H1 (cell line): Measurements from ENCODE around the gene PREX1. TPM values are rescaled to one million over a fixed set of nuclear protein-coding genes. Genes with fewer than 3 reads are reported as not detected.

Experiments used
- CTCF ChIA-PET: fragments of 300-600 bp; sonication (Branson Sonifier 250); formaldehyde crosslinking; loops from one replicate; lab custom pipeline; 2021; ENCODE audit not compliant: partially characterized antibody; lab: Charles Lee
- POLR2A ChIA-PET: fragments of 300-600 bp; sonication (Branson Sonifier 250); formaldehyde crosslinking; loops from one replicate; lab custom pipeline; 2021; ENCODE audit warnings: inconsistent platforms; ENCODE audit not compliant: partially characterized antibody; lab: Charles Lee
- DNase-seq, 2 experiments: peaks; one replicate each; pipeline versions ENCODE4 v3.0.0 to v3.0.0-alpha.2; 2010 to 2022; ENCODE audit warnings: low spot score in 2 of 2, low read depth in 1 of 2, mixed read lengths in 1 of 2
- FAIRE-seq: peaks from 2 replicates; lab custom pipeline; 2011; peaks lifted over from hg19 to GRCh38; lab: Jason Lieb, UNC
- H2AFZ ChIP-seq: 2 replicates; pipeline ENCODE4 v1.8.1; 2012; ENCODE audit warnings: low read length, inconsistent platforms
- H2AK5ac ChIP-seq: 2 replicates; pipeline ENCODE4 v1.6.1; 2013; ENCODE audit warnings: low read depth, low read length
- H2BK120ac ChIP-seq: replicated peaks from 2 replicates; pipeline ENCODE3; 2013; ENCODE audit warnings: low read depth, low read length, inconsistent platforms
- H2BK12ac ChIP-seq: 2 replicates; pipeline ENCODE4 v1.6.1; 2013; ENCODE audit warnings: low read depth, low read length
- H2BK15ac ChIP-seq: 2 replicates; pipeline ENCODE4 v1.6.1; 2013; ENCODE audit warnings: low read length
- H2BK20ac ChIP-seq: 2 replicates; pipeline ENCODE4 v1.6.1; 2013; ENCODE audit warnings: low read length
- H2BK5ac ChIP-seq: 2 replicates; pipeline ENCODE4 v1.6.1; 2013; ENCODE audit warnings: low read depth, low read length
- H3K14ac ChIP-seq: 2 replicates; pipeline ENCODE4 v1.6.1; 2013; ENCODE audit warnings: inconsistent platforms; ENCODE audit not compliant: insufficient read length
- H3K18ac ChIP-seq: 2 replicates; pipeline ENCODE4 v1.6.1; 2013; ENCODE audit warnings: low read length; ENCODE audit errors: extremely low read depth
- H3K23ac ChIP-seq: 2 replicates; pipeline ENCODE4 v1.6.1; 2013; ENCODE audit warnings: inconsistent platforms; ENCODE audit not compliant: insufficient read length
- H3K23me2 ChIP-seq: 2 replicates; pipeline ENCODE4 v1.6.1; 2013; ENCODE audit warnings: low read depth, low read length
- H3K27ac ChIP-seq: 2 replicates; pipeline ENCODE4 v1.6.1; 2011; ENCODE audit warnings: low read depth, low read length, inconsistent platforms
- H3K27me3 ChIP-seq, 4 experiments: replicated peaks in 1 of 4; 1 replicate in 1 of 4; 2 replicates in 3 of 4; pipeline versions ENCODE4 v1.6.1 to v1.8.1; 2011 to 2013; ENCODE audit warnings: low read length in 3 of 4, mild to moderate bottlenecking in 3 of 4, inconsistent platforms in 2 of 4, mixed read lengths in 2 of 4, moderate library complexity in 1 of 4; ENCODE audit not compliant: control insufficient read depth in 3 of 4, insufficient read depth in 3 of 4; ENCODE audit errors: extremely low read depth in 1 of 4
- H3K36me3 ChIP-seq, 4 experiments: 2 replicates each; pipeline versions ENCODE4 v1.6.1 to v1.8.1; 2011 to 2013; ENCODE audit warnings: mild to moderate bottlenecking in 4 of 4, low read length in 3 of 4, moderate library complexity in 2 of 4, control low read depth in 1 of 4, inconsistent platforms in 1 of 4; ENCODE audit not compliant: insufficient read depth in 4 of 4, control insufficient read depth in 2 of 4
- H3K4ac ChIP-seq: replicated peaks from 2 replicates; pipeline ENCODE3; 2013; ENCODE audit warnings: low read length, low read depth, mixed read lengths, inconsistent platforms; ENCODE audit not compliant: insufficient read length
- H3K4me1 ChIP-seq, 4 experiments: replicated peaks in 1 of 4; 1 replicate in 1 of 4; 2 replicates in 3 of 4; pipeline versions ENCODE4 v1.6.1 to v1.8.1; 2011 to 2013; ENCODE audit warnings: low read length in 3 of 4, inconsistent platforms in 2 of 4, mixed read lengths in 1 of 4; ENCODE audit not compliant: insufficient read depth in 4 of 4, control insufficient read depth in 3 of 4
- H3K4me2 ChIP-seq, 2 experiments: 2 replicates each; pipeline versions ENCODE4 v1.6.1 to v1.8.1; 2011 to 2013; ENCODE audit warnings: low read depth in 2 of 2, low read length in 2 of 2, control low read depth in 1 of 2, inconsistent platforms in 1 of 2, mild to moderate bottlenecking in 1 of 2; ENCODE audit not compliant: insufficient read depth in 1 of 2
- H3K4me3 ChIP-seq, 4 experiments: fragments of 200-600, 300-600 bp in 1 of 4; sonication (generic), shearing (Covaris generic), sonication (Bioruptor Twin) in 1 of 4; 2 replicates each; pipeline versions ENCODE4 v1.5.1 to v1.8.1; 2011 to 2016; ENCODE audit warnings: low read length in 4 of 4, low read depth in 3 of 4, control low read depth in 2 of 4, inconsistent platforms in 2 of 4, mild to moderate bottlenecking in 2 of 4, mixed read lengths in 1 of 4, moderate library complexity in 1 of 4; ENCODE audit not compliant: insufficient read depth in 2 of 4; ENCODE audit errors: extremely low read depth in 1 of 4
- H3K56ac ChIP-seq: replicated peaks from 2 replicates; pipeline ENCODE3; 2013; ENCODE audit warnings: low read depth, mild to moderate bottlenecking, mixed read lengths, low read length, inconsistent platforms; ENCODE audit not compliant: insufficient read length
- H3K79me1 ChIP-seq: 2 replicates; pipeline ENCODE4 v1.6.1; 2013; ENCODE audit warnings: low read depth, low read length, control low read depth
- H3K79me2 ChIP-seq, 2 experiments: 2 replicates each; pipeline versions ENCODE4 v1.6.1 to v1.8.1; 2012 to 2013; ENCODE audit warnings: low read length in 2 of 2, mild to moderate bottlenecking in 2 of 2, inconsistent platforms in 1 of 2; ENCODE audit not compliant: insufficient read depth in 2 of 2, control insufficient read depth in 1 of 2
- H3K9ac ChIP-seq, 4 experiments: replicated peaks in 1 of 4; 1 replicate in 1 of 4; 2 replicates in 3 of 4; pipeline versions ENCODE4 v1.6.1 to v1.8.1; 2011 to 2013; ENCODE audit warnings: low read depth in 3 of 4, low read length in 3 of 4, control low read depth in 2 of 4, mild to moderate bottlenecking in 2 of 4, moderate library complexity in 2 of 4, inconsistent platforms in 1 of 4; ENCODE audit errors: extremely low read depth in 1 of 4
- H3K9me3 ChIP-seq, 2 experiments: 2 replicates each; pipeline versions ENCODE4 v1.6.1 to v1.8.1; 2012 to 2013; ENCODE audit warnings: mild to moderate bottlenecking in 2 of 2, moderate library complexity in 2 of 2, control low read depth in 1 of 2, inconsistent platforms in 1 of 2, low read depth in 1 of 2, low read length in 1 of 2, mixed read lengths in 1 of 2; ENCODE audit not compliant: insufficient read depth in 2 of 2
- H4K20me1 ChIP-seq, 2 experiments: replicated peaks in 1 of 2; 2 replicates each; pipeline versions ENCODE3 to v1.8.1; 2011 to 2013; ENCODE audit warnings: inconsistent platforms in 2 of 2, low read length in 2 of 2, mild to moderate bottlenecking in 1 of 2; ENCODE audit not compliant: insufficient read depth in 2 of 2, control insufficient read depth in 1 of 2
- H4K5ac ChIP-seq: 2 replicates; pipeline ENCODE4 v1.6.1; 2013; ENCODE audit warnings: low read length, low read depth, mixed read lengths, inconsistent platforms; ENCODE audit not compliant: insufficient read length
- H4K8ac ChIP-seq: 2 replicates; pipeline ENCODE4 v1.8.0; 2013; ENCODE audit warnings: mild to moderate bottlenecking, moderate library complexity, low read length, inconsistent platforms; ENCODE audit not compliant: insufficient read depth; ENCODE audit errors: extremely low read depth
- H4K91ac ChIP-seq: replicated peaks from 2 replicates; pipeline ENCODE3; 2013; ENCODE audit warnings: low read length, mixed read lengths, inconsistent platforms; ENCODE audit not compliant: insufficient read length
- BRCA1 ChIP-seq: IDR thresholded peaks from 2 replicates; pipeline ENCODE4 v1.6.1; 2012; ENCODE audit warnings: low read depth, low read length, improper control_type of control experiment
- CEBPB ChIP-seq: IDR thresholded peaks from 2 replicates; pipeline ENCODE4 v1.6.1; 2012; ENCODE audit warnings: low read depth, low read length
- EP300 ChIP-seq, 2 experiments: IDR thresholded peaks; 1 replicate in 1 of 2; 2 replicates in 1 of 2; pipeline ENCODE4 v1.6.1; 2011 to 2012; ENCODE audit warnings: low read depth in 2 of 2, low read length in 2 of 2, mild to moderate bottlenecking in 2 of 2, borderline replicate concordance in 1 of 2, inconsistent platforms in 1 of 2, moderate library complexity in 1 of 2
- HDAC2 ChIP-seq, 2 experiments: fragments of 300-600 bp in 1 of 2; sonication (generic) in 1 of 2; IDR thresholded peaks; 2 replicates each; pipeline ENCODE4 v1.6.1; 2011 to 2012; ENCODE audit warnings: low read depth in 2 of 2, low read length in 2 of 2, mild to moderate bottlenecking in 2 of 2, moderate library complexity in 2 of 2, borderline replicate concordance in 1 of 2, inconsistent platforms in 1 of 2
- POLR2A ChIP-seq, 2 experiments: IDR thresholded peaks; 1 replicate in 1 of 2; 2 replicates in 1 of 2; pipeline ENCODE4 v1.6.1; 2011; ENCODE audit warnings: low read depth in 2 of 2, low read length in 2 of 2, mild to moderate bottlenecking in 2 of 2; ENCODE audit errors: control extremely low read depth in 1 of 2
- POU5F1 ChIP-seq: IDR thresholded peaks from 2 replicates; pipeline ENCODE4 v1.6.1; 2011; ENCODE audit warnings: low read depth, mild to moderate bottlenecking, low read length, moderate library complexity
- RBBP5 ChIP-seq: IDR thresholded peaks from 2 replicates; pipeline ENCODE4 v1.7.1; 2012; ENCODE audit warnings: low read depth, mild to moderate bottlenecking, inconsistent platforms, low read length, moderate library complexity, borderline replicate concordance
- RNF2 ChIP-seq: fragments of 200-900, 300-1000 bp; sonication (generic); IDR thresholded peaks from 2 replicates; pipeline ENCODE4 v1.7.1; 2016; ENCODE audit warnings: borderline replicate concordance, low read depth, mild to moderate bottlenecking, antibody characterized with exemption, low read length; ENCODE audit not compliant: poor library complexity, severe bottlenecking; ENCODE audit errors: missing control alignments
- RXRA ChIP-seq: IDR thresholded peaks from 2 replicates; pipeline ENCODE4 v1.6.1; 2011; ENCODE audit warnings: low read depth, mild to moderate bottlenecking, low read length, moderate library complexity; ENCODE audit not compliant: insufficient read depth
- SIX5 ChIP-seq: IDR thresholded peaks from 2 replicates; pipeline ENCODE4 v1.6.1; 2011; ENCODE audit warnings: mild to moderate bottlenecking, low read depth, low read length
- SRF ChIP-seq: IDR thresholded peaks from 2 replicates; pipeline ENCODE4 v1.6.1; 2011; ENCODE audit warnings: mild to moderate bottlenecking, low read depth, low read length, moderate library complexity
- SUZ12 ChIP-seq: fragments of 200-600 bp; sonication (generic); IDR thresholded peaks from 2 replicates; pipeline ENCODE4 v1.6.1; 2012; ENCODE audit warnings: mild to moderate bottlenecking, inconsistent platforms, low read length, moderate library complexity, mixed read lengths
- ZNF274 ChIP-seq: IDR thresholded peaks from 2 replicates; pipeline ENCODE4 v1.7.0; 2012; ENCODE audit warnings: low read length, borderline replicate concordance; ENCODE audit errors: extremely low read depth
- WGBS, 2 experiments: shearing (Covaris generic) in 1 of 2; methylation state at CpG; one replicate each; pipeline versions ENCODE4 v1.1.6 to v1.1.7; 2013 to 2015; ENCODE audit warnings: low lambda C conversion rate in 2 of 2, mixed read lengths in 2 of 2, inconsistent platforms in 1 of 2, low coverage in 1 of 2, missing lambda C conversion rate in 1 of 2; ENCODE audit not compliant: insufficient replicate concordance in 2 of 2, insufficient coverage in 1 of 2, insufficient read length in 1 of 2; ENCODE audit errors: extremely low coverage in 1 of 2, missing lambda C conversion rate in 1 of 2; 5-methylcytosine and 5-hydroxymethylcytosine counted together
- polyA plus RNA-seq, 7 experiments: library from polyadenylated mRNA; depleted of rRNA in 3 of 7; stranded (reverse) in 5 of 7; unstranded in 2 of 7; fragments of >200 nt in 5 of 7; fragments of 200-250 nt in 2 of 7; gene quantifications; 1 replicate in 5 of 7; 2 replicates in 1 of 7; 4 replicates in 1 of 7; pipeline versions ENCODE4 v1.2.1 to v1.2.3, GENCODE V29; 2011 to 2013; ENCODE audit warnings: missing spikeins in 2 of 7, mixed read lengths in 2 of 7
- total RNA-seq: library from RNA; stranded (reverse); fragmentation: NEBNext Ultra II Directional; extraction: Animal tissue kit (Norgen Biotek cat#: 25700); gene quantifications from 2 replicates; pipeline ENCODE4 v1.2.1, GENCODE V29; 2021

Gene PREX1
- total and polyA plus RNA-seq, 2 of the 8 experiments (the other 6 are each of a cell fraction or from before 2014, with no cell fraction given) = 10.7 to 12.8 TPM

- Histone ChIP-seq H3K36me3 (peaks cover 0 to 3% (median 0%) of the 10 kb centered on the region in 4 experiments; a peak in 1 of 8 replicates), H3K23ac (no peak overlapping the region), H3K56ac (no peak overlapping the region), H2AK5ac (no peak overlapping the region), H3K4me2 (no peak overlapping the region), H4K91ac (no peak overlapping the region), H3K14ac (no peak overlapping the region), H3K79me1 (no peaks in the 10 kb centered on the region), H3K9ac (no peak overlapping the region), H3K27me3 (no peaks in the 10 kb centered on the region), H3K23me2 (no peaks in the 10 kb centered on the region), H2BK120ac (no peak overlapping the region), H4K5ac (no peak overlapping the region), H4K20me1 (no peaks in the 10 kb centered on the region), H3K4me3 (no peak overlapping the region), H3K4me1 (peaks cover 0 to 3% (median 0%) of the 10 kb centered on the region in 4 experiments; a peak in 1 of 7 replicates), H3K4ac (no peak overlapping the region), H2BK15ac (no peak overlapping the region), H3K79me2 (no peaks in the 10 kb centered on the region), H2AFZ (no peak overlapping the region), H3K27ac (no peak overlapping the region; the same call in 1 of the 2 replicates), H2BK20ac (no peak overlapping the region), H4K8ac (no peak overlapping the region), H2BK5ac (no peak overlapping the region), H3K9me3 (peaks cover 4 to 5% of the 10 kb centered on the region in 2 experiments; a peak in 3 of 4 replicates), H3K18ac (no peak overlapping the region), H2BK12ac (0 out of 2 replicates have a peak overlapping the region, but pooled peaks have one; percentile 0)
- FAIRE-seq = no peak
- CTCF ChIA-PET = no interaction called here
- POLR2A ChIA-PET = no interaction called here
- no peak for TF ChIP-seq BRCA1
- TF ChIP-seq RXRA = no peak
- no peak for TF ChIP-seq POLR2A (IDR thresholded peaks at IDR 0.05; ENCODE audit: control extremely low read depth in 1 of 2, low read depth in 2 of 2, low read length in 2 of 2)
- no peak for TF ChIP-seq RBBP5
- TF ChIP-seq SIX5 = no peak
- no peak for TF ChIP-seq SRF
- no peak for TF ChIP-seq RNF2
- no peak for TF ChIP-seq POU5F1
- TF ChIP-seq EP300 (IDR thresholded peaks at IDR 0.05; ENCODE audit: borderline replicate concordance in 1 of 2, low read depth in 2 of 2, low read length in 2 of 2) = no peak
- no peak for TF ChIP-seq SUZ12
- no peak for TF ChIP-seq CEBPB
- no peak for TF ChIP-seq ZNF274
- no peak for TF ChIP-seq HDAC2 (IDR thresholded peaks at IDR 0.05; ENCODE audit: borderline replicate concordance in 1 of 2, low read depth in 2 of 2, low read length in 2 of 2)
- WGBS, 2 experiments = 90% methylated on average over 6 of the region's 6 CpGs; no CpG with 5 or more reads in 1 of the 2 experiments
- no peak for DNase-seq
These were observed 44.9 kb downstream of the PREX1 start for GRCh38 chr20:48782901-48783308.
